Stimulated activated CD4-positive, alpha-beta T cell treated with anti-CD3 and anti-CD28 coated beads, Interleukin-12 subunit alpha, Interleukin-12 subunit beta, amount 100 ng/mL, for 4 hours (primary cell): ENCODE measurements around the gene ACTN1.

ENCODE experiments used
- DNase-seq: peaks from one replicate; pipeline ENCODE4 v3.0.0-alpha.2; 2020

The ACTN1 gene

GRCh38 chr14:68906439-68906838, 72.7 kb downstream of the ACTN1 start:
- DNase-seq: no peak

DNA sequence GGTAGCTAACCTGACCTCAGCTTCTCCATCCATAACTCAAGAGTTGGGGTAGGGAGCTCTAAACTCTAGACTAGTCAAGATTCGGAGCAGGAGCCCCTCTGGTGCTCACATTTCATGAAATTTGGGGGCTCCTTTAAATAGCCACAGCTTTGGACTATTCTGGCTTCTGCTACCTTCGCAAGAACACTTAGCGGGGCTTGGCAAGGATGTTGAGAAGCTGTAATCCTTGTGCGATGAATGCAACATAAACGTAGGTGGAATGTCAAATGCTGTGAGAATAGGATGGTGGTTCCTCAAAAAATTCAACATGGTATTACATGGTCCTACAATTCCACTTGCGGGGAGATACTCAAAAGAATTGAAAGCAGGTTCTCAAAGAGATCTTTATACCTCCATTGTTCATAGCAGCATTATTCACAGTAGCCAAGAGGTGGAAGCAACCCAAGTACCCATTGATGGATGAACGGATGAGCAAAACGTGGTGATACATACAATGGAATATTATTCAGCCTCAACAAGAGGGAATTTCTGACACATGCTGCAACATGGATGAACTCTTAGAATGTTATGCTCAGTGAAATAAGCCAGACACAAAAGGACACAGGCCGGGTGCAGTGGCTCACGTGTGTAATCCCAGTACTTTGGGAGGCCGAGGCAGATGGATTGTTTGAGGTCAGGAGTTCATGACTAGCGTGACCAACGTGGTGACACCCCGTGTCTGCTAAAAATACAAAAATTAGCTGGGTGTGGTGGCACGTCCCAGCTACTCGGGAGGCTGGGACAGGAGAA, 73.8 kb downstream of the ACTN1 start:
- no peak for DNase-seq

DNA sequence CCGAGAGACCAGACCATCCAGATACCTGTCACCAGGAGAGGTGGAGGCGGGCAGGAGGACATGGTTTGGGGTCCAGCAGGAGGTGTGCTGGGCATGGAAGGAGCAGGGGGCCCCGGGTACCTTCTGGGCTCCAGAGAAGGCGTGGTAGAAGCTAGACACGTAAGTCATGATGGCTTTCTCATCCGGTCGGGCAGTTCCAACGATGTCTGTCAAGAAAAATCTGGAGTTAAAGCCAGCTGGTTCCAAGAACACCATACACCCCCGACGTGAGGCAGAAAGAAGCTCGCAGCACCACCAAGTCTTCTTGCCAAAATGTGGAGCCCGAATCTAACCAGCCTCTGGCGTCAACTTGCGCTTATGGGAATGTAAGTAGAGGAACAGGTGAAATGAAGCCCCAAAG, 76.7 kb downstream of the ACTN1 start:
- no peak for DNase-seq

GRCh38 chr14:68899033-68899603, 80.0 kb downstream of the ACTN1 start:
- DNase-seq: no peak

- no peak for DNase-seq
Measured at GRCh38 chr14:68898248-68899032, 80.7 kb downstream of the ACTN1 start.

GRCh38 chr14:68897559-68898155, 81.4 kb downstream of the ACTN1 start:
- DNase-seq: no peak

- no peak for DNase-seq
Measured at GRCh38 chr14:68896132-68896531, 83.0 kb downstream of the ACTN1 start.

DNA sequence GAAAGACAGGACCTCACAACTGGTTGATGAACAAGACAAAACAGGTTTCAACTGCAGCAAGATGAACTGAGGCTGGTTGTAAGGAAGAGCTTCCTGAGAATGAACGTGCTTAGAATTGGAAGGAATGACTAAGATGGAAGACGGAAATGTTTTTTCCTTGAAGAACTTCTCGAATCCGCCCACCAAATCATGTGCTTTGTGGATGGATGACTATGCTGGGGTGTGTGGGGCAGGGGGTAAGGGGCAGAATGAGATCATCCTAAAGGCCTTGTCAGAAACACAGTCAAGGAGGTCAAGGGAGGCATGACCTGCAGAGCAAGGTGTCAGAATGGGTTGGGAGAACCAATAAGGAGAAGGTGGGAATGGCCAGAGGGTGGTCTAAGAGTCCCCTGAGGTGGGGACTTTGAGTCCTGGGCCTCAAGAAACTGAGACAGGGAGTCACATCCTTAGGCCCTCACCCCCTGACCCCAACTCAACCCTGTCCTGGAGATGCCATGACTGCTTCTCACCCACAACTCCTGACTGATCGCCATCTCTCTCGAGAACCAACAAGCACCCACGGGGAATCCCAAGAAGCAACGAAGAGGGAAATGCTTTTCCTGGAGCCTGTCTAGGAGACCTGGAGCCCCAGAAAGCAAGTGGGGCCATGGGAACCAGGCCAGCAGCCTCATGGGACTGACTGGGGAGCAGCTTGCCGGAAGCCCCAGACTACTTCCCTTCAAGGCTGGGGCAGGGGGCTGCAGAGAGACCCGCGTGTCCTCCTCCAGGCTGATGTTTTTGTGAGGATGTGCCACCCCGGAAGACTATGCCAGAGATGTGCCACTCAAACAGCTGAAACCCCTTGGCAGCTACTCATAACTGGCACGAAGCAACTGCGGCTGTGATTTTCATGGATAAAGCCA, 84.0 kb downstream of the ACTN1 start:
- no peak for DNase-seq

GRCh38 chr14:68894123-68894522, 85.0 kb downstream of the ACTN1 start:
- no peak for DNase-seq

DNA sequence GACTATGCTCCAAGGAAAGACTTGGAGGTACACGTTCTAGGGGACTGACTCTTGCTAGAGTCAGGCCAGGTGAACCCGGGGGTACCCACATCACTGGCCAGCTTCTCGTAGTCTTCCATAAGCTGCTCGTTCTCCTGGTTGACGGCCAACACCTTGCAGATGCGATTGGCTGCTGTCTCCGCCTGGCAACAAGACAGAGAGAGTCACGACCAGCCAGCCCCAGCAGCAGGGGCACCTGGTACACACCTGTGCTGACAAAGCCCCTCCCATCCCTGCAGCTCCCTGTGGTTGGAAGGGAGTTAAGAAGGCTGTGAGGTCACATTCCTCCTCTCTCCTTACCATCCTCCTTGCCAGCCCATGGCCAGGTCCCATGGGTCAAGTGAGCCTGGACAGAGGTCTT, 85.5 kb downstream of the ACTN1 start:
- DNase-seq: no peak

- no peak for DNase-seq
Measured at GRCh38 chr14:68892961-68893360, 86.1 kb downstream of the ACTN1 start.

- no peak for DNase-seq
Measured at GRCh38 chr14:68891851-68892660, 87.0 kb downstream of the ACTN1 start.

- DNase-seq: no peak
Measured at GRCh38 chr14:68890173-68890931, 88.8 kb downstream of the ACTN1 start.

GRCh38 chr14:68888883-68889282, 90.2 kb downstream of the ACTN1 start:
- no peak for DNase-seq

DNA sequence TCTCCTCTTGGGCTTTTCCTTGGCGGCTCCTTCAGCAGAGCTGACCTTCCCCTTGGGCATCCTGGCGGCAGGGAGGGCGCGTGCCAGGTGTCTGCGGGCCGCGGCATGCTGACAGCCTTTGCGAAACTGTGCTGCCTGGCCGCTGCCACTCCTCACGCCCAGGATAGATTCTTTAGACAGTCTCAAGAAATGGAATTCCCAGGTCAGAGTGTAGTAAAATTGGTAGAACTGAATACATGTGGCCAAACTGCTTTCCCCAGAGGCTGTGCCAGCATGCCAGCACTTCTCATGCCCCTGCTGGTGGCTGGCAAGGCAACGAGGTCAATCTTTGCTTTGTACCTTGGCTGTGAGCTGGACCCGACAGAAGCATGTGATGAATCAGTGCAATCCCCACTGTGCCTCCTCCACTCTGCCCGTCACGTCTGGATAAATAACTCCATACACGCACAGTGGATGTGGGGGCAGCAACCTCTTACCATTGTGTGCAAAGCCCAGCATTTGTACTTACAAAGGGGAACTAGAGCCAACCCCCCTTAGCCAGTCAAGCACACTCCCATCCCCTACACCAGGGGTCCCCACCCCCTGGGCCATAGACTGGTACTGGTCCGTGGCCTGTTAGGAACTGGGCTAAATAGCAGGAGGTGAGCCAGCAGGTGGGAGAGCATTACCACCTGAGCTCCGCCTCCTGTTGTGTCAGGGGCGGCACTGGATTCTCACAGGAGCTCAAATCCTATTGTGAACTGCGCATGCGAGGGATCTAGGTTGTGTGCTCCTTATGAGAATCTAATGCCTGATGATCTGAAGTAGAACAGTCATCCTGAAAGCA, 90.9 kb downstream of the ACTN1 start:
- DNase-seq: no peak

DNA sequence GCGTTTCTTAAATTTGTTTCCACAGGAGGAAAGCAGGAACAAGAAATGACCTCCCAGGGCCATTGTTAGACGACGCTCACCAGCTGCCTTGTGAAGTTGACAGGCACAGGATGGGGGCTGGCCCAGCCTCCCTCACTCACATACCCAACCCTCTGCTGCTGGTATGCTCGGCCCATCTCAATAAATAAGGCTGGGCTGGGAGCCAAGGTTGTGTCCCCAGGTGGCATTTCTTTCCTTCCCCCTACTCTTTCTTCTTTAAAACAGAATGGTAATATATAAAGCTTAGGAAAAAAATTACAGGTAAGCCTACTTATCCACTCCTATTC, 93.0 kb downstream of the ACTN1 start:
- no peak for DNase-seq

GRCh38 chr14:68885226-68886108, 93.6 kb downstream of the ACTN1 start:
- no peak for DNase-seq

- DNase-seq: no peak
Measured at GRCh38 chr14:68884031-68885030, 94.8 kb downstream of the ACTN1 start.
